ENCODE measurements around the gene RICTOR. TPM values are rescaled to one million over a fixed set of nuclear protein-coding genes. Genes with fewer than 3 reads are reported as not detected.
"Not testable (repeated sequence)": the region's sequence is repeated elsewhere in the genome, so short reads cannot be mapped to it uniquely, and the experiment has no call there.

The RICTOR gene
- polyA plus RNA-seq, 4 donors, result 18.1 to 28.6 (median 25.6) TPM

DNA sequence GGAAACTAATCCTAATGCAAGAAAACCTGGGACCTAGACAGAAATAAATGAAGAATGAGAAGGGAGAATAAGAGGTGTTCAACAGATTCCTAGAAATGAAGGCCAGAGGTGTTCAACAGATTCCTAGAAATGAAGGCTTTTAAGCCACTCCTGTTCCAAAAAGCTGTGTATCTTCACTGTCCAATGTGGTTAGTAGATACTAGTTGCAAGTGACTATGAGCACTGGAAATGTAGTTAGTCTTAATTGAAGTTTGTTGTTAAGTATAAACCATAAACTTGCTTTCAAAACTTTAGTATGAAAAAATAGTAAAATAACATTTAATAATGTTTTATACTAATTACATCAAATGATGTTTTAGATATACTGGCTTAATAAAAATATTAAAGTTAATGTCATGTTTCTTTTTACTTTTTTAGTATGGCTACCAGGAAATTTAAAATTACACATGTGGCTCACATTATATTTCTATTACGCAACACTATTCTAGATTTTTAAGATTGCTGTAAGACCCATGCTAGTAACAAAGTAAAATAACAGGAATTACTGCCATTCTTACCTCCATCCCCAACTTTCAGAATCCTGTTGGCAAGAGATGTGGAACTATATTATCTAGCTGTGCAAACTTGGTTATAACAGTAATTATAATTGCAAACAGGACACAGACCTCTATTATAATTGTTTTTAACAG, 57.5 kb downstream of the RICTOR start:
- no peak for DNase-seq (ENCODE audit: low read depth in 4 of 4, low spot score in 3 of 4)

DNA sequence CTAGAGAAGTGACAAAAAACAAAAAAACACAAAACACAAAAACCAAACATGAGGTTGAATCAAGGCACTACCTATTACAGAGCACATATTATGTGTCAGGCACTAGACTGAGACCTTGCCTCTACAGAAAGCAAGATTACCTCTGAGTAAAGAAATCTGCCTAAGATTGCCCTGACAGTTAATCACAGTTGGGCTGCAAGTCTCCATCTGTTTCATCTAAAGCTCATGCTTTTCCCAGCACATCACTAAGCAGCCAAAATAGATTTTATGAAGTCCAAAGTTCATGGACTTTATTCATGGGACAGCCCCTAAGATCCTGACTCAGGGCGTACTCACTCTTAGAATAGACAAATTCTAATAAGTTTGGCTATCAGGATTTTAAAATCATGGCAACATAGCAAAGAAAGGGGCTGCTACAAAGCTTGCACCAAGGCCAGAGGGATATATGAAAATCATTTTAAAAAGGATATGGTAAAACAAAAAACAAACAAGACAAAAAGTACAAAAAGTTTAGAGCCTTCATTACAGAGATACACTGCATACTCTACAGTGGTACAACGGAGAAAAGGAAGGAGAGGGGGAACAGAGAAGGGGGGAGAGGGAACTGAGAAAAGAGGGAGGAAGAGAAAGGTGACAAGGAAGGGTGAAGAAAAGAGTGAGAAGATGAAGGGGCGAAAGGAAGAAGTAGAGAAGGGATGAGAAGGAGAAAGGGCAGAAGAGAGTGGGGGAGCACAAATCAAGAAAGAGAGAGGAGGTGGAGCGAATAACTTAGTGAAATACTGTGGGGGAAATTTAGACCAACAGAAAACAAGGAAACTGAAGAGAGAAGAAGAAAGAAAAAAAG, 58.2 kb downstream of the RICTOR start:
- DNase-seq (ENCODE audit: low read depth in 4 of 4, low spot score in 3 of 4), result no peak

DNA sequence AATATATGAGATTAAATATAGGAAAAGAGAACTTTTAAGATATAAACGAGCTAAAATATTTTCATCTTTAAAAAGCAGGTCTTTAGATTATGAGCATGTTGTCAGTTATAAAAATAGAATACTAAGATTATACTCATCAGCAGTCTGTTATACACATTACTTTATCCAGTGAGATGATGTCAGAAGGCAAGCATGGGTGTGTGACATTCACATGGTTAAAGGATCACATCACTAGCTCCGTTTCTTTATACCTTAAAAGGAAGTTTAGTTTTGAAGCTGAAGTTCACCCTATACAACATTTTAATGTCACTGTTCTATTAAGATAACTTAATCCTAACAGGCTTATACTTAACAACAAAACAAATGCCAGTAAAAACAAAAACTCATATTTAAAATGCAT, 59.6 kb downstream of the RICTOR start:
- DNase-seq (ENCODE audit: low read depth in 4 of 4, low spot score in 3 of 4), result no peak

DNA sequence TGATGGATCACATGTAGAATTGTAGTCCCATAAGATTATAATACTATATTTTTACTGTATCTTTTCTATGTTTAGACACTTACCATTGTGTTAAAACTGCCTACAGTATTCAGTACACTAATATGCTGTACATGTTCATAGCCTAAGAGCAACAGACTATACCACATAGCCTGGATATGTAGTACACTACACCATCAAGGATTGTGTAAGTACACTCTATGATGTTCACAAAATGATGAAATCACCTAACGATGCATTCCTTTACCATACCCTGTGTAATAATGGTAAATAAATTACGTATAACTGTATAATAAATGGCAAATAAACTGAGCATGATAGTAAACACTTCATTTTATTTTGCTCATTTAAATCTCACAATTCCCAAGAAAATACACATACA, 60.3 kb downstream of the RICTOR start:
- no peak for DNase-seq (ENCODE audit: low read depth in 4 of 4, low spot score in 3 of 4)

DNA sequence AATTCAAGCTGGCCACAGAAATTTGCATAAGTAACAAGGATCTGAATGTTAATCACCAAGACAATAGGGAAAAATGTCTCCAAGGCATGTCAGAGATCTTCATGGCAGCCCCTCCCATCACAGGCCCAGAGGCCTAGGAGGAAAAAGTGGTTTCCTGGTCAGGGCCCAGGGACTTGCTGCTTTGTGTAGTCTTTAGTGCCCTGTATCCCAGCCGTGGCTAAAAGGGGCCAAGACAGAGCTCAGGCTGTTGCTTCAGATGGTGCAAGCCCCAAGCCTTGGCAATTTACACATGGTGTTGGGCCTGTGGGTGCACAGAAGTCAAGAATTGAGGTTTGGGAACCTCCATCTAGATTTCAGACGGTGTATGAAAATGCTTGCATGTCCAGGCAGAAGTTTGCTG, 63.2 kb downstream of the RICTOR start:
- DNase-seq (ENCODE audit: low read depth in 4 of 4, low spot score in 3 of 4), result not testable (repeated sequence)

DNA sequence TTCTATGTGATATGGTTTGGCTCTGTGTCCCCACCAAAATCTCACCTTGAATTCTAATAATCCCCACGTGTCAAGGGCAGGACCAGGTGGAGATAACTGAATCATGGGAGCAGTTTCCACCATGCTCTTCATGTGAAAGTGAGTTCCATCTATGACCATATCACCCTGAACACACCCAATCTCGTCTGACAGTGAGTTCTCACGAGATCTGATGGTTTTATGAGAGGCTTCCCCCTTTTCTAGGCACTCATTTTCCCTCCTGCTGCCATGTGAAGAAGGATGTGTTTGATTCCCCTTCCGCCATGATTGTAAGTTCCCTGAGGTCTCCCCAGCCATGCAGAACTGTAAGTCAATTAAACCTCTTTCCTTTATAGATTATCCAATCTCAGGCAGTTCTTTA, 64.2 kb downstream of the RICTOR start:
- DNase-seq (ENCODE audit: low read depth in 4 of 4, low spot score in 3 of 4), result no peak

DNA sequence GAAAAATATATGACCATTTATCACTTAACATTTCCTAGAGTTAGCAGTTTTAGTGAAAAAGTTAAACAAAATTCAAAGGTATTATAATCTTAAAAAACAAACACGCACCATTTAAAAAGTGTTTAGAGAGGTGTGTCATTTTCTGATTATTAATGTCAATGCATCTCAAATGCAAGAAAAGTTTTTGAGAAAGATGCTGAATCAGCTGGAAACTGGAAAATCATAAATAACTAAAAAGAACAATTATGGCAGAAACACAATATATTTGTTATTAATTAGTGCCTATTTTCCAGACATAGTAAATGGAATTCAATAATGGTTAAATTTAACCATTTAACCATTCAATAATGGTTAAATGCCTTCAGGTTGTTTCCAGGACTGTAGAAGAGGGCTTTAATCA, 64.9 kb downstream of the RICTOR start:
- DNase-seq (ENCODE audit: low read depth in 4 of 4, low spot score in 3 of 4), result no peak

DNA sequence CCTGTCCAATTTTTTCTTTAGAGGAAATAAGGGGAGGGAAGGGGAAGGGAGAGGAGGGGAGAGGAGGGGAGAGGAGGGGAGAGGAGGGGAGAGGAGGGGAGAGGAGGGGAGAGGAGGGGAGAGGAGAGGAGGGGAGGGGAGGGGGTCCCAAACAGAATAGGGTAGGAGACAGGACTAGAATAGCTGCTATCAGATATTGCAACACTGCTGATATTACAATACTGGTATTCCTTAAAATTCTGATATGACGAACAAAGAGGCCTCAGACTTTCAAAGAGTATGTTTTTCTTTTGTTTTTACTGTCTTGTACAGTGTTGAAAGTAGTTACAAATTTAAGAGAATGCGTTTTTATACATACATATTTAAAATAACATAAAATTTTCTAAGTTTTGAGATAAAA, 67.5 kb downstream of the RICTOR start:
- no peak for DNase-seq (ENCODE audit: low read depth in 4 of 4, low spot score in 3 of 4)

DNA sequence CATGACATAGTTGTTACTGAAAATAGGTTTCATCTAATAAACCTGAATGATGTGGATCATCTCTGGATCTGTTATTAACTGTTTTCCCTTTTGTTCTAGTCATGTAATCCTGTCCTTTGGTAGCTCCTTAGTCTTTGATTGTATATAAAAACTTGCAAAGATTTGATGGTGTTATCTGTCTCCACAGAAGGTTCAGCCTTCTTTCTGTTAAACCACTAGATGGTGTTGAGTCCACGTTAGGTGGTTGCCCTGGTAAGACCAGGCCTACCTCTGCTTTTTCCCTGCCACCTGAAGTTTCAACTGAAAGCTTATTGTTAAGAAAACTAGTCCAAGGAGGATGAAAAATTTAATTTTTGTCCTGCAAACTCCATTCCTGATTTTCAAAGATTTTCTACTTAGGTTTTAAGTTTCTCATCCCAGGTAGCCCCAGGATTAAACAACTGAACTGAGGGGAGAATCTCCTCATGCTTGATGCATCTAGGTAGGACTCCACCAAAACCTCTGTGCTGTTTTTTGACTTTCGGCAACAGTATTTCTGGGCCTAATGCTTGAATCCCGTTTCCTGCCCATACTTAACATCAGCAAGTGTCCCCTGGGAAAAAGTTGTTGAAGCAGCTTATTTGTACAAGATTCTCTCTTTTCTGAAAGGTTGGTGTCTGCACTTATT, 68.5 kb downstream of the RICTOR start:
- no peak for DNase-seq (ENCODE audit: low read depth in 4 of 4, low spot score in 3 of 4)

DNA sequence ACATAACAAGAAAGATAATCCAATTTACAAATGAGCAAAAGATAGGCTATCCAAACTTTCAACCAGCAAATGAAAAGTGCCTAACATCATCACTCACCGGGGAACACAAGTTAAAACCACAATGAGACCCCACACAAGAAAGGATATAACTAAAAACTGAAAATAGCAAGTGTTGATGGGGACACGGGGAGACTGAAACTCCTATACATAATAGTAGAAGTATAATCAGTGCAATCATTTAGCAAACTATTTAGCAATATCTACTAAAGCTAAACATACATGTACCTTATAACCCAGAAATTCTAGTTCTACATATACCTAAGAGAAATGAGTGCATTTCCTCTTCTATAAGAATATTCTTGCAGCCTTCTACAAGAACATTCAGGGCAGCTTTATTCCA, 72.5 kb downstream of the RICTOR start:
- no peak for DNase-seq (ENCODE audit: low read depth in 4 of 4, low spot score in 3 of 4)

DNA sequence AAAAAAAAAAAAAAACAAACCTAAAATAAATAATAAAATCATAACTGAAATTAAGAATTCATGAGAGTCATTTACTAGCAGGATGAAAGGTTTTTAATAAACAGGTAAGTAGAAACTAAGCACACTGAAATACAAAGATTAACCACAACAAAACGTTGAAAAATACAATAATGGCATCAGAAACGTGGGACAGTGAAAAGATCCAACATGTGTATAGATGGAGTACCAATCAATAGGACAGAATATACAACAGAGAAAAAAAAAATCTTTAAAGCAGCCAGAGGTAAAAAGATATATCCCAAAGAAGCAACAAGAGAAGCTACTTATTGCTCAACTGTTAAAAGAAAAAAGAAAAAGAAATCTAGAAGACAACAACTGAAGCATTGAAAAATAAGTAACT, 75.2 kb downstream of the RICTOR start:
- no peak for DNase-seq (ENCODE audit: low read depth in 4 of 4, low spot score in 3 of 4)

DNA sequence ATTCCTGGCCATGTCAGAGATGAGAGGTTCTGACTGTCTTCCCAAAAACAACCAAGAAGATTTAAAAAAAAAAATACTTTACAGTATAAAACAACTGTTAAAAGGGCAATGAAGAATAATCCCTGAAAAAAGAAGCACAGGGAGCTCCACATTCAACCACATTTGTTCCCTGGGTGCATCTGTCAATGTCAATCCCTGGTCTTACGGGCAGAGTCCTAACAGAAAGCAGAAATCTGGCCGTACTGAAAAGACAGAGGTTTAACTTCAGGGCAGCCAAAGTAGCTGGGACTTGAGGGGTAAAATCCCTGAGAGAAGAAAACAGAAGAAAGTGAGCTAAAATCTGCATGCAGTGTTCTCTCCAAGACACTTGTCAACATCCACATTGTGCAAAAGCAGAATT, 76.6 kb downstream of the RICTOR start:
- DNase-seq (ENCODE audit: low read depth in 4 of 4, low spot score in 3 of 4), result no peak

DNA sequence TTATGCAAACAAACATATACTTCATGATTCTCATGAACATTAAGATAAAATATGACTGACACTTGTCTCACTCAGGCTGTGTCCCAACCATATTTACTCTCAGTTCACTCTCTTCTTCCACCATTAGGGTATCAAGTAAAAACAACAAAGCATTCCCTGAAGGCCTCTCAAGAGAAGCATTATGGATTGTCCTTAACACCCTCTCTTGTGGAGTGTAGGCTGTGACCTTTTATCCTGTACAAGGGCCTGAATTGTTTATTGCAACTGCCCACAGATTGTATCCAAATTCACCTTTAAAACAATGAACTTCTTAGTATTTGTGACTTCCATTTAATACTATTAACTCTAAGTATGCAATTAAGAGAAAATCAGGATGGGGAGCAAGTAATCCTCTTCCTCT, 78.1 kb downstream of the RICTOR start:
- DNase-seq (ENCODE audit: low read depth in 4 of 4, low spot score in 3 of 4), result no peak

DNA sequence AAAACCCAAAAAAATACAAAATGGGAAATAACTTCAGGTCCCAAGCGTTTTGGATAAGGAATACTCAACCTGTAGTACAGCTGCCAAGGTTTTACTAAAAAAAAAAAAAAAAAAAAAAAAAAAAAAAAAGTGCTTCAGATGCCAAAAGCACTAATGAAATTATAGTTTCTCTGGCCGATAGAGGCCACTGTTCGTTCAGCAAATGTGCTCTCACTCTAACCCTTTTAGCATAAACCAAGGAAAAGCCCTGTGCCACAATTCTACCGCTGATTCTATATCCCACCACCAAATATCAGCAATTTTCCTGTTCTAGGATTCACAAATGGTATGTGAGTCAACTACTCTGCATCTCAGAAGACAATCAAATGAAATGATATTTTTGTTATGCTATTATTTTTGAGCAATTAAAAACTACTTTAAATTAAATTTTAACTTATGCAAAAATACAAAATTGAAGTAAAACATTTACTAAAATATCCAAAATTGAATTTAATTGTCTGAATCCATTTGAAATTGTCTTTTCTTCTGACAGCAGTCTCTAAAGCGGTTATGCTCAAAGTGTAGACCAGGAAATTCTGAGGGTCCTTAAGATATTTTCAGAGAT, 79.8 kb downstream of the RICTOR start:
- DNase-seq (ENCODE audit: low read depth in 4 of 4, low spot score in 3 of 4), result peak in 3 of 4 donors; percentile 10 to 46 (median 27)

DNA sequence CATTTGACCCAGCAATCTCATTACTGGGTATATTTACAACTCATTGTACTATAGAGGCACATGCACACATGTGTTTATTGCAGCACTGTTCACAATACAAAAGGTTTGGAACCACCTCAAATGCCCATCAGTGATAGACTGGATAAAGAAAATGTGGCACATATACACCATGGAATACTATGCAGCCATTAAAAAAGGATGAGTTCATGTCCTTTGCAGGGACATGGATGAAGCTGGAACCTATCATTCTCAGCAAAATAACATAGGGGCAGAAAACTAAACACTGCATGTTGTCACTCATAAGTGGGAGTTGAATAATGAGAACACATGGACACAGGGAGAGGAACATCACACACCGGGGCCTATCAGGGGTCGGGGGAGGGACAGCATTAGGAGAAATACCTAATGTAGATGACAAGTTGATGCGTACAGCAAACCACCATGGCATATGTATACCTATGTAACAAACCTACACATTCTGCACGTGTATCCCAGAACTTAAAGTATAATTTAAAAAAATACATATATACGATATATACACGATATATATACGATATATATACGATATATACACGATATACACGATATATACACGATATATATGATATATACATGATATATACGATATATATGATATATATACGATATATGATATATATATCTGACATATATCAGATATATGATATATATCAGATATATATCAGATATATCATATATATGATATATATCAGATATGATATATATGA, 84.1 kb downstream of the RICTOR start:
- DNase-seq (ENCODE audit: low read depth in 4 of 4, low spot score in 3 of 4), result not testable (repeated sequence)

DNA sequence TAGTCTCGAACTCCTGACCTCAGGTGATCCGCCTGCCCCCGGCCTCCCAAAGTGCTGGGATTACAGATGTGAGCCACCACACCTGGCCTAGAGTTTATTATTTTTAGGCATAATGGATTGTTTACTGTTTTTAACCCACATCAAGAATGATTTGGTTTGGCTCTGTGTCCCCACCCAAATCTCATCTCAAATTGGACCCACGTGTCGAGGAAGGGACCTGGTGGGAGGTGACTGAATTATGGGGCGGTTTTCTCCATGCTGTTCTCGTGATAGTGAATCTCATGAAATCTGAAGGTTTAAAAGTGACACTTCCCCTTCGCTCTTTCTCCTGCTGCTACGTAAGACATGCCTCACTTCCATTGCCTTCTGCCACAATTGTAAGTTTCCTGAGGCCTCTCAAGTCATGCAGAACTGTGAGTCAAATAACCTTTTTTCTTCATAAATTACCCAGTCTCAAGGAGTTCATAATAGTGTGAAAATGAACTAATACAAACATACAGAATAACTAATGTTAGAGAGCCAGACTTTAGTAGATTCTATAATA, 88.2 kb downstream of the RICTOR start:
- no peak for DNase-seq (ENCODE audit: low read depth in 4 of 4, low spot score in 3 of 4)

DNA sequence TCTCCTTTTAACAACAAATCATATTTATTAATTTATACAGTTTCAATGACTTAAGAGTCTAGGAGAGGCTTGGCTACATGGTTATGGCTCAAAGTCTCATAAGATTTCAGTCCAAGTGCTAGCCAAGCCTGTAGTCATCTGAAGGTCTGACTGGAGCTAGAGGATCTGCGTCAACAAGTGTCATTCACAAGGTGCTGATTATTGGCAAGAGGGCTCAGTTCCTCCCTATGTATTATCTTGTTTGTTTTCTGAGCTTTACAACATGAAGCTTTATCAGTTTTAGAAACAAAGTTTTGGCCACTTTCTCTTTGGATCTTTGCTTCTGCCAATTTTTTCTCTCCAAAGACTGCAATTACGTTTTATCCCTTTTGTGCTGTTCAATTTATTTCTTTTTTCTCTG, 94.7 kb downstream of the RICTOR start:
- DNase-seq (ENCODE audit: low read depth in 4 of 4, low spot score in 3 of 4), result no peak

DNA sequence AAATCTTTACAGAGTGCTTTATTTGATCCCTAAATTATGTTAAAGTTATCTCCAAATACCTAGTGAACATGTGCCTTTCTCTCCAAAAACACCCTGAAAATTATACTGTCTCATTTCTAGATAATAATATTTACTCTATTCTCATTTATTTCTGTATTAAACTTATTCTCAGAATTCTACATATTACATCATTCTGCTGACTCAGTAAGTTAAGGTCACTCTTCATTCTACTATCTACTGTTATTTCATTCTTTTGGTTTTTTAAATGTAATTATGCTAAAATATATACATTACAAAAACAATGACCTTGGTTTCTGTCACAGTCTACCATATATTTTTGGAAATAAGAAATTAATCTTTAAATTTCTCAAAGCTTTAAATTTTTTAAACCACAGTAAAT, 96.2 kb downstream of the RICTOR start:
- DNase-seq (ENCODE audit: low read depth in 4 of 4, low spot score in 3 of 4), result no peak

DNA sequence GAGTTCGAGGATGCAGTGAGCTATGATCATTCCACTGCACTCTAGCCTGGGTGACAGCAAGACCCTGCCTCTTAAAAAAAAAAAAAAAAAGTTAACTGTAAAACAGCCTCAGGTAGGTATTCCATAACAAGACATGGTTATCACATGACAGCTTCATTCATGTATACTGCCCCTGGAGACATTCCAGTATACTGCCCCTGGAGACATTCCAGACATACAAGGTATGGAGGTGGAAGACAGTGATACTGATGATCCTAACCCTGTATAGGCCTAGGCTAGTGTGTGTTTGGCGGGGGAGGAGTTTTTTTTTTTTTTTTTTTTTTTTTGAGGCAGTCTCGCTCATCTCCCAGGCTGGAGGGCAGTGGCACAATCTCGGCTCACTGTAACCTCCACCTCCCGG, 105.5 kb downstream of the RICTOR start:
- no peak for DNase-seq (ENCODE audit: low read depth in 4 of 4, low spot score in 3 of 4)

DNA sequence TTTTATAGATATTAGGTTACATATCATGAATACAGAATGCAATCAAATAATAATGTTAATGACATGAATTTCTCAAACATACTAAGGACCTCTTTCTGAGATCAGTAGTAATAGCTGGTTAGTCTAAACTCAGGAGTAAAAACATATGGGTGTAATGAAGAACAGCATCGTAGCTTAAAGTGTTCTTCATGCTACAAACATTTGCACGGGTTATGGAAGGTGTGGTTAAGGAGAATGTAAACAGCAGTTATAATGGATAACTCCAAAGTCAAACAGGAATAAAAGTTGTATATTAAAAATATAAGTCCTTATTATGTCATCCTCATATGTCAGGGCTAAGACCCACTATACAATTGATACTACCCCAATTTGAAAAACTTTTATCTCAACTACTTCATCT, 112.5 kb downstream of the RICTOR start:
- no peak for DNase-seq (ENCODE audit: low read depth in 4 of 4, low spot score in 3 of 4)
